ENCODE measurements around the gene PRSS21. TPM values are rescaled to one million over a fixed set of nuclear protein-coding genes. Genes with fewer than 3 reads are reported as not detected.

Gene PRSS21
- total and polyA plus RNA-seq, 7 donors, result 0.58 TPM; not detected in 6

DNA sequence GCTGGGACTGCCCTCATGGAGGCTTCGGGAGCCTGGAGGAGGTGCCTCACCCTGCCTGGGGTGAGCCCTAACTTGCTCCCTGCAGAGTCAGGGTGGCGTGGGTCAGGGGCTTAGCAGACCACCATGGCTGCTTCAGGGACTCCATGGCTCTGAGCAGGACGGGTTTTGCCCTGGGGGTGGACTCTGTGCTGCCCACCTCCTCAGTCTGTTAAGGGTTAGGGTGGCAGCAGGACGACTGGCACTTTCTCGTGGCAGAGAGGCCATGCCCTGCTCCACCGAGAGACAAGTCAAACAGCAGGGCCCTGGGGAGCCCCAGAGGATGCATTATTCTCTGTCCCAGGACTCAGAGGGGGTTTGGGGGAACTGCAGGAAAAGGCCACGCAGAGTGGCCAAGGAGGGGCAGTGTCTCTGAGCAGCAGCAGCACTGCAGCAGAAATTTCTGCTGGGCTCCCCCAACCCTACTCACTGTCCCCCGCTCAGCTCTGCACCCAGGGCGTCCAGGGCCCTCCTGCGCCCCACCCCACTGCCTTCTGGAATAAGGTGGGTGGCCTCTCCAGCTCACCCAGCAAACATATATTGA is 42.7 kb downstream of the PRSS21 start:
- no peak overlapping the region for H3K27ac ChIP-seq
- no peak overlapping the region for H3K4me3 ChIP-seq
- intact Hi-C loops (cut with DNase I), result no loop called here
- no peak for DNase-seq
- H3K4me1 ChIP-seq, result peaks cover 0 to 4% (median 0%) of the 10 kb centered on the region in 4 donors
- TF ChIP-seq CTCF (IDR thresholded peaks at IDR 0.05) (no peak), POLR2AphosphoS5 (IDR thresholded peaks at IDR 0.05) (no peak), EP300 (IDR thresholded peaks at IDR 0.05) (no peak), POLR2A (IDR thresholded peaks at IDR 0.05) (no peak)
- H3K27me3 ChIP-seq, result peaks cover 13 to 47% (median 34%) of the 10 kb centered on the region in 3 donors
- 78 to 81% methylated on average over 10 of the region's 10 CpGs for WGBS, 2 donors
- no peaks in the 10 kb centered on the region for H3K36me3 ChIP-seq
- H3K9me3 ChIP-seq, result peaks cover 0 to 5% (median under 1%) of the 10 kb centered on the region in 4 donors

DNA sequence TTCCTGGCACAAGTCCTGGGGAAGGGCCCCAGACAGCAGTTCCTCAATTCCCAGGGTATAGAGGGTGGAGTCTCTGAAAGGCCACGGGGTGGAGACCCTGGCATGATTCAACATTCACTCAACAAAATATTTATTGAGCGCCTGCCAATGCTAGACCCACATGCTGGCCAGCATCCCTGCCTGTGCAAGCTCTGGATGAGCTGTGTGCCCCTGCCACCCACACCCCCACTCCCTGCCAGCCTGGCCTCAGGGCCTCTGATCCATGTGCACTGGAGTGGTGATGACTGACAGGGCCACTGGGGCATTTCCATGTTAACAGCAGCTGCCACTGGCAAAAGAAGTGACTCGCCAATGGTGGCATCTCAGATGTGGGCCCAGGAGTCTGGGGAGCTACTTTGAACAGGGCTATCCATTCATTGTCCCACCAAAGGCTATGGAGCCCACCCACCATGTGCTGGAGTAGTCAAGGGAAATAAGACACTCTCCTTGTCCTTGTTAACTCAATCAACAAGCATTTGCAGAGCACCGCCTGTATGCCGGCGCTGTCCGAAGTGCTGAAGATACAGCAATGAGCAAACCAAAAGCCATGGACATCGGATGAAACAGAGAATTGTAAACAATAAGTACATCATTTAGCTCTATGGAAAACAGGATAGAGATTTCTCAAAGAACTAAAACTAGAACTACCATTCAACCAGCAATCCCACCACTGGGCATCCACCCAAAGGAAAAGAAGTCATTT is 44.0 kb downstream of the PRSS21 start:
- H3K9me3 ChIP-seq, result peaks cover 0 to 4% (median under 1%) of the 10 kb centered on the region in 4 donors
- H3K36me3 ChIP-seq, result no peaks in the 10 kb centered on the region
- H3K4me3 ChIP-seq, result no peak overlapping the region
- TF ChIP-seq EP300 (IDR thresholded peaks at IDR 0.05) (no peak), POLR2AphosphoS5 (IDR thresholded peaks at IDR 0.05) (no peak), POLR2A (IDR thresholded peaks at IDR 0.05) (no peak), CTCF (IDR thresholded peaks at IDR 0.05) (no peak)
- no peak for DNase-seq
- 73 to 85% methylated on average over 8 of the region's 8 CpGs for WGBS, 2 donors
- H3K27ac ChIP-seq, result no peak overlapping the region
- intact Hi-C loops (cut with DNase I), result no loop called here
- peaks cover 0 to 4% (median 0%) of the 10 kb centered on the region in 4 donors for H3K4me1 ChIP-seq
- H3K27me3 ChIP-seq, result peaks cover 13 to 47% (median 34%) of the 10 kb centered on the region in 3 donors

- no peaks in the 10 kb centered on the region for H3K36me3 ChIP-seq
- peaks cover 0 to 4% (median under 1%) of the 10 kb centered on the region in 4 donors for H3K9me3 ChIP-seq
- intact Hi-C loops (cut with DNase I), result loop anchor here (5.0 kb wide), 1 partner anchor 183 kb away; the partner anchor contains the start of gene KCTD5
- 79% methylated on average over 4 of the region's 4 CpGs for WGBS, 2 donors
- no peak overlapping the region for H3K27ac ChIP-seq
- DNase-seq, result no peak
- peaks cover 0 to 3% (median 0%) of the 10 kb centered on the region in 3 donors for H3K27me3 ChIP-seq
- no peak overlapping the region for H3K4me3 ChIP-seq
- H3K4me1 ChIP-seq, result peaks cover 0 to 6% (median 4%) of the 10 kb centered on the region in 4 donors
- TF ChIP-seq POLR2A (IDR thresholded peaks at IDR 0.05) (no peak), CTCF (IDR thresholded peaks at IDR 0.05) (no peak), POLR2AphosphoS5 (IDR thresholded peaks at IDR 0.05) (no peak), EP300 (IDR thresholded peaks at IDR 0.05) (no peak)
These were observed 48.6 kb downstream of the PRSS21 start for GRCh38 chr16:2865651-2866050.

- H3K9me3 ChIP-seq, result peaks cover 0 to under 1% (median 0%) of the 10 kb centered on the region in 4 donors
- no peak for TF ChIP-seq EP300 (IDR thresholded peaks at IDR 0.05)
- TF ChIP-seq POLR2A (IDR thresholded peaks at IDR 0.05), result no peak
- TF ChIP-seq CTCF (IDR thresholded peaks at IDR 0.05), result no peak
- TF ChIP-seq POLR2AphosphoS5 (IDR thresholded peaks at IDR 0.05), result no peak
- intact Hi-C loops (cut with DNase I), result loop anchor here (5.0 kb wide), 1 partner anchor 184 kb away; the partner anchor contains the start of gene KCTD5
- H3K27me3 ChIP-seq, result no peaks in the 10 kb centered on the region
- H3K36me3 ChIP-seq, result no peaks in the 10 kb centered on the region
- WGBS, 2 donors, result 60 to 80% methylated on average over 4 of the region's 4 CpGs
- no peak overlapping the region for H3K27ac ChIP-seq
- H3K4me3 ChIP-seq, result no peak overlapping the region
- no peak for DNase-seq
- peaks cover 0 to 6% (median 4%) of the 10 kb centered on the region in 4 donors for H3K4me1 ChIP-seq
These were observed 49.4 kb downstream of the PRSS21 start for GRCh38 chr16:2866431-2866830.

Data from sigmoid colon (tissue), 7 donors.